CD4-positive, alpha-beta T cell treated with Interleukin-4 for 1 hour (primary cell): ENCODE measurements around the gene ZBTB4.

Experiments used
- DNase-seq, 2 donors: peaks; one replicate each; pipeline ENCODE4 v3.0.0-alpha.2; 2020 to 2022

Gene ZBTB4

GRCh38 chr17:7416323-7416722 is 63.1 kb downstream of the ZBTB4 start:
- no peak for DNase-seq

- DNase-seq: no peak
Observed at GRCh38 chr17:7415784-7416183, 63.6 kb downstream of the ZBTB4 start.

- DNase-seq: no peak
Observed at GRCh38 chr17:7414837-7415236, 64.6 kb downstream of the ZBTB4 start.

- no peak for DNase-seq
Observed at GRCh38 chr17:7413346-7413985, 66.0 kb downstream of the ZBTB4 start.

GRCh38 chr17:7411427-7411750 is 68.0 kb downstream of the ZBTB4 start:
- no peak for DNase-seq

GRCh38 chr17:7410634-7411426 is 68.6 kb downstream of the ZBTB4 start:
- DNase-seq: no peak

- no peak for DNase-seq
Observed at GRCh38 chr17:7409716-7410115, 69.7 kb downstream of the ZBTB4 start.
